ENCODE data around the gene ARMC2. TPM values are rescaled to one million over a fixed set of nuclear protein-coding genes. Genes with fewer than 3 reads are reported as not detected.

The ARMC2 gene
- total RNA-seq, 1 experiment from 2014 or later, result 3.2 TPM

GRCh38 chr6:108952776-108953486 lies 104.7 kb downstream of the ARMC2 start:
- no peaks in the 10 kb centered on the region for H3K9me3 Mint-ChIP-seq (ENCODE audit: unreplicated experiment)
- no peak for DNase-seq (ENCODE audit: unreplicated experiment)
- POLR2A ChIA-PET, result no interaction called here
- H3K4me1 Mint-ChIP-seq (ENCODE audit: insufficient read depth, unreplicated experiment), result peaks cover 24% of the 10 kb centered on the region
- H3K27me3 Mint-ChIP-seq (ENCODE audit: insufficient read depth, unreplicated experiment), result no peaks in the 10 kb centered on the region
- no TSS peak for BruUV-seq (replicated peaks)
- intact Hi-C loops (cut with micrococcal nuclease), result no loop called here
- CTCF ChIA-PET, result no interaction called here
- no peaks in the 10 kb centered on the region for H3K36me3 Mint-ChIP-seq (ENCODE audit: insufficient read depth, unreplicated experiment)
- H3K27ac Mint-ChIP-seq (ENCODE audit: low read depth, unreplicated experiment), result no peak overlapping the region
- TF ChIP-seq CTCF (IDR thresholded peaks at IDR 0.05; ENCODE audit: unreplicated experiment), result no peak
- no peak overlapping the region for H3K4me3 Mint-ChIP-seq (ENCODE audit: unreplicated experiment)

- intact Hi-C loops (cut with micrococcal nuclease), result no loop called here
- CTCF ChIA-PET, result no interaction called here
- H3K4me1 Mint-ChIP-seq (ENCODE audit: insufficient read depth, unreplicated experiment), result peaks cover 17% of the 10 kb centered on the region
- no peak for DNase-seq (ENCODE audit: unreplicated experiment)
- H3K9me3 Mint-ChIP-seq (ENCODE audit: unreplicated experiment), result no peaks in the 10 kb centered on the region
- no TSS peak for BruUV-seq (replicated peaks)
- no peak overlapping the region for H3K27ac Mint-ChIP-seq (ENCODE audit: low read depth, unreplicated experiment)
- no peaks in the 10 kb centered on the region for H3K27me3 Mint-ChIP-seq (ENCODE audit: insufficient read depth, unreplicated experiment)
- TF ChIP-seq CTCF (IDR thresholded peaks at IDR 0.05; ENCODE audit: unreplicated experiment), result no peak
- no peak overlapping the region for H3K4me3 Mint-ChIP-seq (ENCODE audit: unreplicated experiment)
- POLR2A ChIA-PET, result interaction anchor here (0.7 to 1.6 kb wide), 2 partner anchors 8 to 12 kb away, joined by 4 to 5 read pairs; no protein-coding TSS in a partner anchor
- H3K36me3 Mint-ChIP-seq (ENCODE audit: insufficient read depth, unreplicated experiment), result no peaks in the 10 kb centered on the region
Observed at GRCh38 chr6:108953681-108954080, 105.5 kb downstream of the ARMC2 start.

GRCh38 chr6:108955329-108955949 lies 107.2 kb downstream of the ARMC2 start:
- Mint-ChIP-seq H3K4me3 (ENCODE audit: unreplicated experiment) (no peak overlapping the region), H3K4me1 (ENCODE audit: insufficient read depth, unreplicated experiment) (peaks cover 21% of the 10 kb centered on the region), H3K9me3 (ENCODE audit: unreplicated experiment) (no peaks in the 10 kb centered on the region), H3K27me3 (ENCODE audit: insufficient read depth, unreplicated experiment) (no peaks in the 10 kb centered on the region), H3K36me3 (ENCODE audit: insufficient read depth, unreplicated experiment) (no peaks in the 10 kb centered on the region), H3K27ac (ENCODE audit: low read depth, unreplicated experiment) (no peak overlapping the region)
- ChIA-PET POLR2A (interaction anchor here (0.6 to 0.7 kb wide), 2 partner anchors 40 to 403 kb away, joined by 3 to 4 read pairs; no protein-coding TSS in a partner anchor), CTCF (interaction anchor here (0.6 to 1.1 kb wide), 4 partner anchors 15 to 344 kb away, joined by 3 to 5 read pairs (median 3); no protein-coding TSS in a partner anchor)
- intact Hi-C loops (cut with micrococcal nuclease), result no loop called here
- TF ChIP-seq CTCF (IDR thresholded peaks at IDR 0.05; ENCODE audit: unreplicated experiment), result no peak
- no peak for DNase-seq (ENCODE audit: unreplicated experiment)
- no TSS peak for BruUV-seq (replicated peaks)

- Mint-ChIP-seq H3K36me3 (ENCODE audit: insufficient read depth, unreplicated experiment) (no peaks in the 10 kb centered on the region), H3K9me3 (ENCODE audit: unreplicated experiment) (no peaks in the 10 kb centered on the region), H3K27me3 (ENCODE audit: insufficient read depth, unreplicated experiment) (no peaks in the 10 kb centered on the region), H3K4me3 (ENCODE audit: unreplicated experiment) (no peak overlapping the region), H3K4me1 (ENCODE audit: insufficient read depth, unreplicated experiment) (peaks cover 16% of the 10 kb centered on the region), H3K27ac (ENCODE audit: low read depth, unreplicated experiment) (peak overlapping the region; percentile 54)
- DNase-seq (ENCODE audit: unreplicated experiment), result no peak
- no TSS peak for BruUV-seq (replicated peaks)
- intact Hi-C loops (cut with micrococcal nuclease), result no loop called here
- CTCF ChIA-PET, result no interaction called here
- POLR2A ChIA-PET, result no interaction called here
- TF ChIP-seq CTCF (IDR thresholded peaks at IDR 0.05; ENCODE audit: unreplicated experiment), result no peak
Observed at GRCh38 chr6:108957221-108957620, 109.0 kb downstream of the ARMC2 start.

All from MCF 10A (cell line).